A549 (cell line): ENCODE measurements around the gene C2orf42.

ENCODE experiments used
- BHLHE40 ChIP-seq: IDR thresholded peaks from 2 replicates; pipeline ENCODE4 v1.6.1; 2012; ENCODE audit warnings: low read depth, low read length, inconsistent platforms
- CTCF ChIP-seq: fragments of >200 bp; sonication (Bioruptor Twin); formaldehyde crosslinking; IDR thresholded peaks from 3 replicates; pipeline ENCODE4 v1.5.1; 2016
- ELK1 ChIP-seq: fragments of 150-350 bp; IDR thresholded peaks from 2 replicates; pipeline ENCODE4 v1.6.1; 2014; ENCODE audit warnings: low read depth, mild to moderate bottlenecking, low read length
- EP300 ChIP-seq, 2 experiments: fragments of >200 bp; sonication (Bioruptor Twin); formaldehyde crosslinking; IDR thresholded peaks; 2 replicates in 1 of 2; 3 replicates in 1 of 2; pipeline ENCODE4 v1.6.1; 2016 to 2017
- JUNB ChIP-seq: fragments of >200 bp; sonication (Bioruptor Twin); formaldehyde crosslinking; IDR thresholded peaks from 2 replicates; pipeline ENCODE4 v1.6.1; 2016
- MAFK ChIP-seq: fragments of 450-650 bp; IDR thresholded peaks from 2 replicates; pipeline ENCODE4 v1.6.1; 2014; ENCODE audit not compliant: partially characterized antibody
- MYC ChIP-seq: IDR thresholded peaks from 2 replicates; pipeline ENCODE4 v1.6.1; 2012; ENCODE audit warnings: mild to moderate bottlenecking, inconsistent platforms, low read length, improper control_type of control experiment, borderline replicate concordance
- RFX5 ChIP-seq: fragments of 450-650 bp; IDR thresholded peaks from 2 replicates; pipeline ENCODE4 v1.7.1; 2014; ENCODE audit warnings: antibody characterized with exemption, mild to moderate bottlenecking, moderate library complexity
- SREBF2 ChIP-seq: fragments of 450-650 bp; IDR thresholded peaks from 2 replicates; pipeline ENCODE4 v1.6.1; 2014; ENCODE audit warnings: mild to moderate bottlenecking, moderate library complexity
- ZNF302 ChIP-seq: fragments of 250-450 bp; sonication (Bioruptor Pico); IDR thresholded peaks from 2 replicates; pipeline ENCODE4 v1.9.0; 2021; ENCODE audit warnings: inconsistent platforms, mild to moderate bottlenecking, moderate library complexity

- TF ChIP-seq EP300 (IDR thresholded peaks at IDR 0.05) (no peak), RFX5 (no peak), BHLHE40 (no peak), ELK1 (no peak), CTCF (no peak), JUNB (no peak), MAFK (no peak), SREBF2 (no peak), ZNF302 (CRISPR knock-in tag) (no peak), MYC (no peak)
Observed at GRCh38 chr2:70140791-70141211, 50.0 kb downstream of the C2orf42 start.
